GM18907 (cell line): Measurements from ENCODE around the gene EDA2R.

Source experiments
- ATAC-seq: cut with Tn5 transposase; IDR thresholded peaks from one replicate; pipeline ENCODE4 v1.9.1; 2021; ENCODE audit warnings: mild to moderate bottlenecking, moderate library complexity; ENCODE audit not compliant: unreplicated experiment

Gene EDA2R

GRCh38 chrX:66547847-66548369 is 91.0 kb downstream of the EDA2R start:
- no peak for ATAC-seq
